NOMO-1 (cell line): ENCODE results near the gene B4GALNT3.
"Not testable (repeated sequence)": the region's sequence is repeated elsewhere in the genome, so short reads cannot be mapped to it uniquely, and the experiment has no call there.

Experiments used
- DNase-seq, 2 experiments: peaks; one replicate each; lab custom pipeline; 2025; ENCODE audit not compliant: unreplicated experiment in 2 of 2; lab: John Stamatoyannopoulos, UW

Gene B4GALNT3

GRCh38 chr12:459430-460258 lies at the start of gene B4GALNT3:
Gene B4GALNT3, plus strand, starts transcription at chr12:459939. Its CDS starts 438 bp downstream, at chr12:460377.
- no peak for DNase-seq

GRCh38 chr12:414859-415258 lies 44.9 kb upstream of the B4GALNT3 start:
- no peak for DNase-seq

GRCh38 chr12:418432-418831 lies 41.3 kb upstream of the B4GALNT3 start:
- DNase-seq, result no peak

- no peak for DNase-seq
Observed at GRCh38 chr12:422526-422925, 37.2 kb upstream of the B4GALNT3 start.

- DNase-seq, result not testable (repeated sequence)
Observed at GRCh38 chr12:435737-436136, 24.0 kb upstream of the B4GALNT3 start.

- peak in 1 of 2 experiments; percentile 31 for DNase-seq
Observed at GRCh38 chr12:442235-442884, 17.4 kb upstream of the B4GALNT3 start.

GRCh38 chr12:447141-447540 lies 12.6 kb upstream of the B4GALNT3 start:
- no peak for DNase-seq

GRCh38 chr12:449203-449602 lies 10.5 kb upstream of the B4GALNT3 start:
- DNase-seq, result no peak

- DNase-seq, result no peak
Observed at GRCh38 chr12:450438-450837, 9.3 kb upstream of the B4GALNT3 start.

- DNase-seq, result no peak
Observed at GRCh38 chr12:452667-453210, 7.0 kb upstream of the B4GALNT3 start.

GRCh38 chr12:454833-455232 lies 4.9 kb upstream of the B4GALNT3 start:
- no peak for DNase-seq

GRCh38 chr12:455821-456220 lies 3.9 kb upstream of the B4GALNT3 start:
- no peak for DNase-seq

- DNase-seq, result no peak
Observed at GRCh38 chr12:457676-458075, 2.1 kb upstream of the B4GALNT3 start.

- DNase-seq, result no peak
Observed at GRCh38 chr12:459050-459429, 699 bp upstream of the B4GALNT3 start.

- no peak for DNase-seq
Observed at GRCh38 chr12:460261-461230, 807 bp downstream of the B4GALNT3 start.

GRCh38 chr12:461425-461824 lies 1.7 kb downstream of the B4GALNT3 start:
- no peak for DNase-seq

GRCh38 chr12:462936-463705 lies 3.4 kb downstream of the B4GALNT3 start:
- DNase-seq, result no peak

GRCh38 chr12:464484-465267 lies 4.9 kb downstream of the B4GALNT3 start:
- DNase-seq, result no peak

- DNase-seq, result no peak
Observed at GRCh38 chr12:466039-466438, 6.3 kb downstream of the B4GALNT3 start.
